KBM-7 (cell line): Measurements from ENCODE around the gene SOCS4.
A peak's percentile ranks its signal among the peaks of the same experiment; 100 is the strongest.
"Not testable (repeated sequence)": the region's sequence is repeated elsewhere in the genome, so short reads cannot be mapped to it uniquely, and the experiment has no call there.

ENCODE experiments used
- DNase-seq: peaks from one replicate; pipeline ENCODE4 v3.0.0-alpha.2; 2015
- in situ Hi-C: fragments of 300-500 bp; cut with MboI; formaldehyde crosslinking; loops from 2 replicates; pipeline ENCODE4 v1.14.3; 2020; ENCODE audit warnings: low sequenced_read_pairs, low pct_unique_long_range_greater_than_20kb, mixed read lengths

The SOCS4 gene

GRCh38 chr14:55026793-55027561 is at the start of gene SOCS4, which contains the start of gene WDHD1:
TSS of gene SOCS4 (plus strand) at chr14:55027236. CDS start at chr14:55043042, 15,806 bp downstream.
TSS of gene WDHD1 (minus strand) at chr14:55027099. CDS start at chr14:55026787, 312 bp downstream.
- DNase-seq = peak; percentile 97
- in situ Hi-C loops = no loop called here

GRCh38 chr14:54979039-54979438 is 48.0 kb upstream of the SOCS4 start:
- no peak for DNase-seq
- in situ Hi-C loops = no loop called here

DNA sequence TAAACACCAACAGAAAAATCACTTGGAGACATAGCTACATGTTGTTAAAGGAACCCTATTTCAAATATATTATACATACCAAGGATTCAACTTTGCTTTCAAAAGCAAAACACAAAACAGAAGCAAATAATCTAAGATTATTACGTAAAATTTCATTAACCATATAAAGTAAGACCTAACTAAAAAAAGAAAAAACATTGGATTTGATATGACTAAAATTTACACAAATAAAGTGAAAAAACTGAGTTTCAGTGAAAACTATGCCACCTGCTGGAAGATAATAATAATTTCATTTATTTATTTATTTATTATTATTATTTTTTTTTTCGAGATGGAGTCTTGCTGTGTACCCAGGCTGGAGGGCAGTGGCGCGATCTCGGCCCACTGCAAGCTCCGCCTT is 45.3 kb upstream of the SOCS4 start:
- no peak for DNase-seq
- in situ Hi-C loops = no loop called here

DNA sequence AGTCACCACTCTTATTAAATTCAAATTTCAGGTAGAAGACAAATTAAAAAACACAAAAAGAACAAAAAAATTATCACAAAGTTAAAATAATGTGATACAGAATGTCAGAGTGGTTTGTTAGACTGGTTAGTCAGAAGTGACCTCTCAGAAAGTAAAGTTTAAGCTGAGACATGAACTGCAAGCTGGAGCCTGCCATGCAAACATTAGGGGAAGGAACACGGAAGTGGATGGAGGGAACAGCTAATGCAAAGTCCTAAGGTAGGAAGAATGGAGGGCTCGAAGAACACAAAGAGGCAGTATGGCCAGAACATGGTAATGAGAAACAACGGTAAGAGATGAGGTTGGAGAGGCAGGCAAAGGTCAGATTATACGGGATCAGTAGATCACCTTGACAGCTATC is 41.9 kb upstream of the SOCS4 start:
- in situ Hi-C loops = no loop called here
- DNase-seq = no peak

GRCh38 chr14:55000381-55000780 is 26.7 kb upstream of the SOCS4 start:
- peak; percentile 66 for DNase-seq
- in situ Hi-C loops = no loop called here

DNA sequence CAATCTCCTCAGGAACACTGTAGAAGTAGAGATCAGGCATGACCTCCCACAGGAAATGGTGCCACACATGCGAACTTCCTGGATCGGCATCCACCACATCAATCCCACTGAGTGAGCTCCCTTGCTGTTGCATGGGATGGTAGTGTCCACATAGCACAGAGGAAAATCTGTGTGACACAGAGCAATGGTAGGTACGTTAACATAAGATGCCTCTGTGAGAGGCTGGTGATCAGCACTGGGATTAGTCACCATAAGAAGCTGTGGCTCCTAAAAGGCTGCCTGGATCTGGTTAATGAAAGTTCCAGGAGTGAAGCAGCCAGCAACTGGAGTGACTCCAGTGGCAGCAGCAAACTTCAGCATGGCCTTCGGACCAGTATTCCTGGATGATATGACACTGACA is 22.0 kb upstream of the SOCS4 start:
- no peak for DNase-seq
- in situ Hi-C loops = no loop called here

DNA sequence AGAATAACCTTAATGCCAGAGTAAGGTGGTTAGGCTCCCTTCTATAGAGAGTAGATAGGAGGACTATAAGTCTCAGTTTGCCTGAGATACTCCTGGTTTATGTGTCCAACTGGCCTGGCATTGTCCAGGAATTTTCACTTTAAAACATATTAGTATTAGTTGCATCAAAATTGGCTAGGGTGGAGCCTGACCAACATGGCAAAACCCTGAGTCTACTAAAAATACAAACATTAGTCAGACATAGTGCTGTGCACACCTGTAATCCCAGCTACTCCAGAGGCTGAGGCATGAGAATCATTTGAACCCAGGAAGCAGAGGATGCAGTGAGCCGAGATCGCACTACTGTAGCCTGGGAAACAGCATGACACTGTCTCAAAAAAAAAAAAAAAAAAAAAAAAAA is 12.0 kb upstream of the SOCS4 start:
- in situ Hi-C loops = no loop called here
- DNase-seq = no peak

DNA sequence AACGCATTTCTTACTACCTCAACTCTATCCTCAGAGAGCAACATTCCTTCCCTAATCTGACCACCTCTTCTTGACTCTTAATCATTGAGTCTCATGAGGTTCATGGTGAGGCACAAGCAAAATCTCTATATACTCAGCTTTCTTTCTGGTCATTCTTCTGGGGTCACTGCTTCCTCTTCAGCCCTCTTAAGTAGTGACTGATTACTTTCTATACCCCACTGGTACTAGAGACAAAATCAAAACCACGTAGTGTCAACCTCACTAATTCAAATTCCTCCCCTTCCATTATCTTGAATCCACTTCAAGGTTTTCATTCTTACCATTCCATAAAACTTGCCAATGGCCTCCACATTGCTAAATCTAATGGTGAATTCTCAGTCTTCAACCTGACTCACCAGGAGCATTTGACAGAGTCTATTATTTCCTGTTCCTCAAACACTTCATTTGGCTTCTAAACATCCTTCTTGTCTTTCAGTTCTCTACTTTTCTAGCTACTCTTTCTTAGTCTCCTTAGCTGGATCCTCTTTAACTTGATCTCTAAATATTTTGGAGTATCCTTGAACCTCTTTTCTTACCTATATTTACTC is 7.0 kb upstream of the SOCS4 start:
- in situ Hi-C loops = no loop called here
- no peak for DNase-seq

DNA sequence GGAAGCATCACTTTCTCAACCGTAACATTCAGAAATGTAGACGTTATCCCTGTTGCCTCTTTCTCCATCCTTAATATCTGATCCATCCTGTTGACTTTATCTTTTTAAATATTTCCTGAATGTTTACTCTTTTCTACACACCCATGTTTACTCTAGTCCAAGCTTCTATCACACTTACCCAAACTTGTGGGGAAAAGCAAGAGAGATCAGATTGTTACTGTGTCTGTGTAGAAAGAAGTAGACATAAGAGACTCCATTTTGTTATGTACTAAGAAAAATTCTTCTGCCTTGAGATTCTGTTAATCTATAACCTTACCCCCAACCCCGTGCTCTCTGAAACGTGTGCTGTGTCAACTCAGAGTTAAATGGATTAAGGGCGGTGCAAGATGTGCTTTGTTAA is 2.7 kb upstream of the SOCS4 start:
- in situ Hi-C loops, DNase-seq: not testable (repeated sequence)

GRCh38 chr14:55025948-55026347 is 1.1 kb upstream of the SOCS4 start:
- DNase-seq = no peak
- in situ Hi-C loops = no loop called here

DNA sequence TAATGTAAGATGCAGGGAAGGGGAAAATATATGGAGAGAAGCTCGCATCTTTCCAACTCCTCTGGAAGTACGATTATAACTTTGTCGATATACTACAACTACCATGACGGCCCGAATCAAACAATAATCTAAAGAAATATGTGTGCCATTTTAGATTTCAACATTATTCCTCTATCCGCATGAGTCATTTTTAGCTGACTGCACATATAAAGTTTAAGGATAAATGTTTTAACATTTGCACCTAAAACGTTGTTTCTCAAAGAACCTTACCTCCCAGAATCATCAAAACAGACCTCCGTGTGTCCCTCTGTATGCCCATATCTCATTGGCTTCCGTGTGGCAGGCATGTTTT is 619 bp upstream of the SOCS4 start:
- no peak for DNase-seq
- in situ Hi-C loops = no loop called here

DNA sequence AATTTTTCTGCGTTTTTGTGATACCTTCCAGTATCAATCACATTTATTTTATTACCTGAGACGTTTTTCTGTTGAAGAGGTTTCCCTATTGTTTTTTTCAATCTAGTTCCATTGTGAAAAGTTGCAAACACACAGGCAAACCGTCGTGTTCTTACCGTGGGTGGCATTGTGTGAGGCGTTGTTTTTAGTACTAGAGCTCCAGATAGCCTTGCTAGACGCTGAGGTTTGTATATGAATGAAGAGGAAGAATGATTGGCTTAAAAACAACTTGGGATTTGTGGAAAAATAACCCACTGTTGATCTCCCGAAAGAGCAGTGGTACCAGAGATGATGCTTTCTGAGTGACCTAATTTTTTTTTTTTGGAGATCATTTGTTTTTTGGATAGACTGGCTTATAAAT is 1.0 kb downstream of the SOCS4 start:
- DNase-seq = no peak
- in situ Hi-C loops = no loop called here

GRCh38 chr14:55028476-55028875 is 1.4 kb downstream of the SOCS4 start:
- DNase-seq = no peak
- in situ Hi-C loops = no loop called here

DNA sequence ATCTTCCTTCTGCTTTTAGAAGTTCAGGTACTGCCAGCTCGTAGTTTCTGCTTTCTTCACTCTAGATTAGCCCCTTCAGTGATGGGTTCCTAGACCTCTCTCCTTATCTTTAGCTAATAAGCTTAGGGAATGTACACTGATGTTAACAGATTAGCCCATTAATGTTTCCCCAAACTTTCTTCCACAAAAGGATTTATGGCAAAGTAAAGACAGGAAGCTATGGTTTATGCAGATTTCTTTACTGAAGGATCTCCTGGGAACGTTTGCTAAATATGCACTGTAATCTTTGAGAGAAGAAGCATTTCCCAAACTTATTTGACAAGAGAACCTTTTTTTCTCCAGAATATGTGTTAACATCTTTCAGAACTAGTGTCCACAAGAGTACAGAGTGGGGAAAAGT is 4.2 kb downstream of the SOCS4 start:
- in situ Hi-C loops = no loop called here
- no peak for DNase-seq

DNA sequence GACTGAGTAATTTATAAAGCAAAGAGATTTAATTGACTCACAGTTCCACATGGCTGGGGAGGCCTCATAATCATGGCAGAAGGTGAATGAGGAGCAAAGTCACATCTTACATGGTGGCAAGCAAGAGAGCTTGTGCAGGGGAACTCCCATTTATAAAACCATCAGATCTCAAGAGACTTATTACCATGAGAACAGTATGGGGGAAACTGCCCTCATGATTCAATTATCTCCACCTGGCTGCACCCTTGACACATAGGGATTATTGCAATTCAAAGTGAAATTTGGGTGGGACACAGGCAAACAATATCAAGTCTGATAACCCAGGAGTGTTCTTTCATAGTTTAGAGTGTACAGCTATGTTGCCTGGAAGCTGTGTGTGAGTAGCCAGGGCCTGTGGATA is 11.0 kb downstream of the SOCS4 start:
- DNase-seq, in situ Hi-C loops: not testable (repeated sequence)

GRCh38 chr14:55038708-55039107 is 11.7 kb downstream of the SOCS4 start:
- no peak for DNase-seq
- in situ Hi-C loops = no loop called here

GRCh38 chr14:55043528-55043927 is 16.5 kb downstream of the SOCS4 start:
- no peak for DNase-seq
- in situ Hi-C loops = no loop called here

DNA sequence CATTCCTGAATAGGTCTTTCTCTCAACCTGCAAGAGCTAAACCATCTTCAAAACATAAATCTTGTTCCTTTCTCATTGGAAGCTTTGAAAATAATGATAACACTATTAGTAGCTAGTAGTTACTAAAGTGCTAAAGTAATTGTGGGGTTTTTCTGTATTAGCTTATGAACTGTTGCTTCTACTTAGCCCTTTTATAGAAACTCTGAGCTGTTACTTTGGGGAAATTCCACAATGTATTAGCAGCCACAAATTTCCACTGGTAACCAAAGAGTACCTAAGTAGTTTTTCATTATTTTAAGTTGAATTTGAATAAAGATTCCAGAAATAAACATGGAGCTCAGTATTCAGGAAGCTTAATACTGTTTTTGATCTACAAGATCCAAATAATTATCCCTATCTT is 18.1 kb downstream of the SOCS4 start:
- DNase-seq = no peak
- in situ Hi-C loops = no loop called here

GRCh38 chr14:55047301-55048053 is 20.4 kb downstream of the SOCS4 start:
- DNase-seq = no peak
- in situ Hi-C loops = no loop called here

- no peak for DNase-seq
- in situ Hi-C loops = no loop called here
These were observed 21.9 kb downstream of the SOCS4 start for GRCh38 chr14:55048900-55049436.
